ENCODE data around the gene FAU. TPM values are rescaled to one million over a fixed set of nuclear protein-coding genes. Genes with fewer than 3 reads are reported as not detected.

Gene FAU
- total RNA-seq, 1 experiment from 2014 or later: 650 TPM

DNA sequence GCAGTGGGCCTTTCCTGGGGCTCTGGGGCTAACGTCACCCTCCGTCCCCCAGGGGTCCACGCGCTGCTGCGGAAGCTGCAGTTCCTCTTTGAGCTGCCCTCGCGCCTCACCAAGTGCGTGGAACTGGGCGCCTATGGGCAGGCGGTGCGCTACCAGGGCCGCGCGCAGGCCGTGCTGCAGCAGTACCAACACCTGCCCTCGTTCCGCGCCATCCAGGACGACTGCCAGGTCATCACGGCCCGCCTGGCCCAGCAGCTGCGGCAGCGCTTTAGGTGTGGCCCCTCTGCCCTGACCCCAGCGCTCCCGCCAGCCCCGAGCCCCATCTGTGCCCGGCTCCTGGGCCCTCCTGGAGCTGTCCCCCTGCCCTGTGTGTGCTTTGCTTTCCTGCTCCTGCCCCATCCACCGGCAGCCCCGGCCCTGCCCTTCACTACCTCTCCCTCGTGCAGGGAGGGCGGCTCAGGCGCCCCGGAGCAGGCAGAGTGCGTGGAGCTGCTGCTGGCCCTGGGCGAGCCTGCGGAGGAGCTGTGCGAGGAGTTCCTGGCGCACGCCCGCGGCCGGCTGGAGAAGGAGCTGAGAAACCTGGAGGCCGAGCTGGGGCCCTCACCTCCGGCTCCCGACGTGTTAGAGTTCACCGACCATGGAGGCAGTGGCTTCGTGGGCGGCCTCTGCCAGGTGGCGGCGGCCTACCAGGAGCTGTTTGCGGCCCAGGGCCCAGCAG, 14.0 kb downstream of the FAU start:
- H3K27ac Mint-ChIP-seq (ENCODE audit: unreplicated experiment): no peak overlapping the region
- intact Hi-C loops (cut with micrococcal nuclease; ENCODE audit: unreplicated experiment): no loop called here
- CTCF ChIA-PET: interaction anchor here (0.6 to 1.7 kb wide), 2 partner anchors 10 to 150 kb away, joined by 3 read pairs; no protein-coding TSS in a partner anchor
- no peak overlapping the region for H3K4me3 Mint-ChIP-seq (ENCODE audit: low read depth, unreplicated experiment)
- peaks cover 41% of the 10 kb centered on the region for H3K36me3 Mint-ChIP-seq (ENCODE audit: insufficient read depth, unreplicated experiment)
- no peaks in the 10 kb centered on the region for H3K27me3 Mint-ChIP-seq (ENCODE audit: unreplicated experiment)
- TF ChIP-seq, protein P1, sequence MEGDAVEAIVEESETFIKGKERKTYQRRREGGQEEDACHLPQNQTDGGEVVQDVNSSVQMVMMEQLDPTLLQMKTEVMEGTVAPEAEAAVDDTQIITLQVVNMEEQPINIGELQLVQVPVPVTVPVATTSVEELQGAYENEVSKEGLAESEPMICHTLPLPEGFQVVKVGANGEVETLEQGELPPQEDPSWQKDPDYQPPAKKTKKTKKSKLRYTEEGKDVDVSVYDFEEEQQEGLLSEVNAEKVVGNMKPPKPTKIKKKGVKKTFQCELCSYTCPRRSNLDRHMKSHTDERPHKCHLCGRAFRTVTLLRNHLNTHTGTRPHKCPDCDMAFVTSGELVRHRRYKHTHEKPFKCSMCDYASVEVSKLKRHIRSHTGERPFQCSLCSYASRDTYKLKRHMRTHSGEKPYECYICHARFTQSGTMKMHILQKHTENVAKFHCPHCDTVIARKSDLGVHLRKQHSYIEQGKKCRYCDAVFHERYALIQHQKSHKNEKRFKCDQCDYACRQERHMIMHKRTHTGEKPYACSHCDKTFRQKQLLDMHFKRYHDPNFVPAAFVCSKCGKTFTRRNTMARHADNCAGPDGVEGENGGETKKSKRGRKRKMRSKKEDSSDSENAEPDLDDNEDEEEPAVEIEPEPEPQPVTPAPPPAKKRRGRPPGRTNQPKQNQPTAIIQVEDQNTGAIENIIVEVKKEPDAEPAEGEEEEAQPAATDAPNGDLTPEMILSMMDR (IDR thresholded peaks at IDR 0.05; ENCODE audit: unreplicated experiment): no peak
- peaks cover 20% of the 10 kb centered on the region for H3K4me1 Mint-ChIP-seq (ENCODE audit: low read depth, unreplicated experiment)
- BruUV-seq (replicated peaks): no TSS peak
- DNase-seq: no peak
- H3K9me3 Mint-ChIP-seq (ENCODE audit: low read depth, unreplicated experiment): no peaks in the 10 kb centered on the region

DNA sequence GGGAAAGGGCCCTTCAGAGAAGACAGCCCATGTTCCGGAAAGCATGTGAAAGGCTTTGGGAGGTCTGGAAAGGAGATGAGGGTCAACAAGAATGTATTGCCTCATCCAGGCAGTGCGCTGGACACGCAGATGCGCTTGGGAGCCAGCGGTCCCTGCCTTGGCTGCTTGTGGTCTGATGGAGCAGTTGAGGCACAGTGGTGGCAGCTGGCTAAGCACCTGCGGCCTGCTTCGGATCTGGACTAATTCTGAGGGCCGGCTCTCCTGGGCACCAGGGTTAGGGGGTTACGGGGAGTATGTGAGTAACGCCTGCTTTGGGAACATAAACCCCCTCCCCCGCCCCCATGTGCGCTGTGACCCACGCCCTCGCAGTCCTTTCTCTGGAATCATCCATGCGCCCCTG, 14.9 kb downstream of the FAU start:
- BruUV-seq (replicated peaks): no TSS peak
- no peak overlapping the region for H3K27ac Mint-ChIP-seq (ENCODE audit: unreplicated experiment)
- intact Hi-C loops (cut with micrococcal nuclease; ENCODE audit: unreplicated experiment): no loop called here
- no peak for DNase-seq
- TF ChIP-seq, protein P1 (IDR thresholded peaks at IDR 0.05; ENCODE audit: unreplicated experiment): no peak
- CTCF ChIA-PET: no interaction called here
- H3K4me3 Mint-ChIP-seq (ENCODE audit: low read depth, unreplicated experiment): no peak overlapping the region
- peaks cover 20% of the 10 kb centered on the region for H3K4me1 Mint-ChIP-seq (ENCODE audit: low read depth, unreplicated experiment)
- H3K27me3 Mint-ChIP-seq (ENCODE audit: unreplicated experiment): no peaks in the 10 kb centered on the region
- H3K36me3 Mint-ChIP-seq (ENCODE audit: insufficient read depth, unreplicated experiment): peaks cover 32% of the 10 kb centered on the region
- no peaks in the 10 kb centered on the region for H3K9me3 Mint-ChIP-seq (ENCODE audit: low read depth, unreplicated experiment)

DNA sequence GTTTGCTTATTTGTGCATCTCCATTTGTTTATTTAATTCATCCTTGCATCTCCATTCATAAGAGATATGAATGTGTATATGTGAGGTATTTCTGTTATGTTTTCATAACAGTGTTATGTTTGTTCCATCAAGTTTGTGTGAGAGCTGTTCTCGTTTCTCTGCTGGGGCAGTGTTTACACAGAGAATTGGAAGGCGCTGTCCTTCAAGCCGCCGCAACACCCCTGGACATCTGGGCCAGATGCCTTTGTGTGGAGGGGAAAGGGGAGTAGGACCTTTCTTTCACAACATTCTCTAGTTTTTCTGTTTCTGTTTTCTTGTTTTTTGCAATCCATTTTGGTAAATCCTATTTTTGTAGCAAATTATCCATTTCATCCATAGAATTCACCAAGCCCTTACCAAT, 17.3 kb downstream of the FAU start:
- no TSS peak for BruUV-seq (replicated peaks)
- CTCF ChIA-PET: no interaction called here
- Mint-ChIP-seq H3K4me1 (ENCODE audit: low read depth, unreplicated experiment) (no peaks in the 10 kb centered on the region), H3K27me3 (ENCODE audit: unreplicated experiment) (no peaks in the 10 kb centered on the region), H3K27ac (ENCODE audit: unreplicated experiment) (no peak overlapping the region), H3K36me3 (ENCODE audit: insufficient read depth, unreplicated experiment) (peaks cover 10% of the 10 kb centered on the region), H3K4me3 (ENCODE audit: low read depth, unreplicated experiment) (no peak overlapping the region), H3K9me3 (ENCODE audit: low read depth, unreplicated experiment) (no peaks in the 10 kb centered on the region)
- TF ChIP-seq, protein P1 (IDR thresholded peaks at IDR 0.05; ENCODE audit: unreplicated experiment): no peak
- intact Hi-C loops (cut with micrococcal nuclease; ENCODE audit: unreplicated experiment): no loop called here
- no peak for DNase-seq

DNA sequence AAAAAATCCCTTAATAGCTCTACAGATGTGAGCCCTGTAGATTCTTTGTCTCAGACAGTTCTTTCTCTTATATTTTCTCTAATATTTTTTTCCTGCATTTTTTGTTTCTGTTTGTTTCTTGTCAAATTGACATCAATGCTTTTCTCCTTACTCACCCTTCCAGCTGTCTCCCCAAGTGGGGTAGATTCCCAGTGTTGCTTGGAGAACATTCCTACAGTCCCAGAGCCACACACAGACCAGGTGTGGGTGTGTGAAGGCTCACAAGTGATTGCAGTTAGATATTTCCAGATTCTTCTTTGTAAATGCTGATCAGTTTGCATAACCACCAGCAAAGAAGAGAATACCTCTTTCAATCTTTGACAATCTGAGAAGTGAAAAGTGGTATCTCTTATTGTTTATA, 18.5 kb downstream of the FAU start:
- no TSS peak for BruUV-seq (replicated peaks)
- no peaks in the 10 kb centered on the region for H3K9me3 Mint-ChIP-seq (ENCODE audit: low read depth, unreplicated experiment)
- CTCF ChIA-PET: no interaction called here
- intact Hi-C loops (cut with micrococcal nuclease; ENCODE audit: unreplicated experiment): no loop called here
- H3K36me3 Mint-ChIP-seq (ENCODE audit: insufficient read depth, unreplicated experiment): peaks cover 10% of the 10 kb centered on the region
- no peak for DNase-seq
- no peaks in the 10 kb centered on the region for H3K27me3 Mint-ChIP-seq (ENCODE audit: unreplicated experiment)
- H3K27ac Mint-ChIP-seq (ENCODE audit: unreplicated experiment): no peak overlapping the region
- TF ChIP-seq, protein P1 (IDR thresholded peaks at IDR 0.05; ENCODE audit: unreplicated experiment): no peak
- H3K4me3 Mint-ChIP-seq (ENCODE audit: low read depth, unreplicated experiment): no peak overlapping the region
- peaks cover 5% of the 10 kb centered on the region for H3K4me1 Mint-ChIP-seq (ENCODE audit: low read depth, unreplicated experiment)
